ENCODE measurements around the gene PSD2. TPM values are rescaled to one million over a fixed set of nuclear protein-coding genes. Genes with fewer than 3 reads are reported as not detected.

PSD2 gene
- total RNA-seq, 2 experiments from 2014 or later, result not detected

- POLR2A ChIA-PET, result no interaction called here
- H3K9me3 Mint-ChIP-seq (ENCODE audit: insufficient read depth), result no peaks in the 10 kb centered on the region
These were observed 41.0 kb downstream of the PSD2 start for GRCh38 chr5:139836469-139837208.

DNA sequence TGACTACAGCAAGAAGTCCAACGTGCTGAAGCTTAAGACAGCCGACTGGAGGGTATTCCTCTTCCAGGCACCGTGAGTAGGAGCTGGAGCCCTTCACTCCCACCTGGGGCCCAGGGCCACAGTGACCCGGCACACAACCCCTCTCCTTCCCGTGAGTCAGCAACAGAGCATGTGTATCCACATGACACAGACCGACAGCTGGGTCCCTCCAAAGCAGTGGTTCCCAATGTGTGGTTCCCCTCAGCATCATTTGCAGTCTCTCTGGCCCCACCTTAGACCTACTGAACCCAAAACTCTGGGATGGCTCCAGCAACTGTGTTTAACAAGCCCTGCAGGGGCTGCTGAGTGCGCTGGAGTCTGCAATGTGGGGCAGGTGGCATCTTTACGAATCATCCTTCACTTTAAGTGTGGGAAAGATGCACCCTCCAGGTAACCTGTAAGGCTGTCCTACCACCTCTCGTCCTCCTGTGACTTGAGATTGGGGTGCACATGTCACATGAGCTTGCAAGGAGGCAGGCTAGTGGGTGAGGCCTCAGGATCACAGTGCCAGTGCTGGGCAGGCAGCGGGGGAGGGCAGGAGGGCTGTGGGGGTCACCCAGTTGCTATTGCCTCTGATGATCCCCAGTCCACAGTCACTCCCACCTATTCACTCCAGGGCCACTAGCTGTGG, 42.2 kb downstream of the PSD2 start:
- Mint-ChIP-seq H3K4me1 (ENCODE audit: low read depth) (no peaks in the 10 kb centered on the region), H3K9me3 (ENCODE audit: insufficient read depth) (no peaks in the 10 kb centered on the region), H3K27ac (no peak overlapping the region), H3K4me3 (no peak overlapping the region), H3K27me3 (ENCODE audit: low read depth) (peaks cover 15% of the 10 kb centered on the region), H3K36me3 (ENCODE audit: low read depth) (no peaks in the 10 kb centered on the region)
- no peak for ATAC-seq
- CTCF ChIA-PET, result interaction anchor here (3.6 kb wide), 1 partner anchor 131 kb away, joined by 11 read pairs; no protein-coding TSS in a partner anchor
- DNase-seq, result no peak
- POLR2A ChIA-PET, result no interaction called here

More at GRCh38 chr5:139836469-139837208, 41.0 kb downstream of the PSD2 start:
- Mint-ChIP-seq H3K4me3 (no peak overlapping the region), H3K4me1 (ENCODE audit: low read depth) (no peaks in the 10 kb centered on the region), H3K27me3 (ENCODE audit: low read depth) (peaks cover 20% of the 10 kb centered on the region), H3K36me3 (ENCODE audit: low read depth) (no peaks in the 10 kb centered on the region), H3K27ac (no peak overlapping the region)
- no peak for DNase-seq
- ATAC-seq, result no peak
- CTCF ChIA-PET, result interaction anchor here (3.6 kb wide), 1 partner anchor 132 kb away, joined by 11 read pairs; no protein-coding TSS in a partner anchor

DNA sequence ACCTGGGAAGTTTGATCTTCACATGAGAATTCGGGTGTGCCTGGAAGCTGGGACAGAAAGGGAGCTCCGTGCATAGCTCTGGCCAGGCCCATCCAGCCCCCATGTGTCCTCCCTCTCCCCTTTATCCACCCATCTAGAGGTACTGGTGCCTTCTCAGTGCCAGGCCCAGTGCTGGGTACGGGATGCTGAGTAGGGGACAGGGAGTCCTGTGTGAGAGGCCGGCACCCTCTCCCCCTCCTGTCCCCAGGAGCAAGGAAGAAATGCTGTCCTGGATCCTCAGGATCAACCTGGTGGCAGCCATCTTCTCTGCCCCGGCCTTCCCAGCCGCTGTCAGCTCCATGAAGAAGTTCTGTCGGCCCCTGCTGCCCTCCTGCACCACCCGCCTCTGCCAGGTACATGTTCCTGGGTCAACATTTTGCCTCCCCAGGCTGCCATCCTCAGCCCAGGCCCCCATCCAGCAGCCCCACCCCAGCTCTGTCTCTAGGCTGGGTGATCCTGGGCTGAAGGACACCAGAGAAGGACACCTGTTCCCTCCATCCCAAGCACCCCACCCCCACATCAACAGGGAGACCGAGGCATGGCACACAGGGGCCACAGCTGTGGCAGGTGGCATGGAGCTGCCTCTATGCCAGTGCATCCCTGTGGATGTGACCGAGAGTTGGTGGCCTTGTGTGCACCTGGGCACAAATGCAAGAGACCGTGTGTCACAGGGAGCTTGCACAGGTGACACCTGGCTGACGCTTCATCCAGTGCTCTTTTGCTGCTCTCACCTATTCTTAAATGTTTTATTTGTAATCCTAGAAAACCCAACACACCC, 43.0 kb downstream of the PSD2 start:
- H3K4me3 Mint-ChIP-seq, result no peak overlapping the region
- H3K27ac Mint-ChIP-seq, result no peak overlapping the region
- H3K4me1 Mint-ChIP-seq (ENCODE audit: low read depth), result no peaks in the 10 kb centered on the region
- ATAC-seq (no peak), DNase-seq (no peak)
- peaks cover 9% of the 10 kb centered on the region for H3K27me3 Mint-ChIP-seq (ENCODE audit: low read depth)
- H3K36me3 Mint-ChIP-seq (ENCODE audit: low read depth), result no peaks in the 10 kb centered on the region
- H3K9me3 Mint-ChIP-seq (ENCODE audit: insufficient read depth), result no peaks in the 10 kb centered on the region
- POLR2A ChIA-PET, result no interaction called here
- CTCF ChIA-PET, result interaction anchor here (1.2 to 3.6 kb wide), 2 partner anchors 51 to 130 kb away, joined by 6 to 11 read pairs; no protein-coding TSS in a partner anchor

- no peaks in the 10 kb centered on the region for H3K36me3 Mint-ChIP-seq (ENCODE audit: low read depth)
- no peak for ATAC-seq
- H3K4me1 Mint-ChIP-seq (ENCODE audit: low read depth), result no peaks in the 10 kb centered on the region
- H3K9me3 Mint-ChIP-seq (ENCODE audit: insufficient read depth), result no peaks in the 10 kb centered on the region
- DNase-seq, result no peak
- H3K4me3 Mint-ChIP-seq, result no peak overlapping the region
- ChIA-PET POLR2A (no interaction called here), CTCF (interaction anchor here (1.2 to 3.6 kb wide), 2 partner anchors 52 to 130 kb away, joined by 6 to 11 read pairs; no protein-coding TSS in a partner anchor)
- H3K27me3 Mint-ChIP-seq (ENCODE audit: low read depth), result peaks cover 5% of the 10 kb centered on the region
- H3K27ac Mint-ChIP-seq, result no peak overlapping the region
These were observed 43.7 kb downstream of the PSD2 start for GRCh38 chr5:139839232-139839815.

GRCh38 chr5:139839918-139840317, 44.3 kb downstream of the PSD2 start:
- CTCF ChIA-PET, result interaction anchor here (1.2 to 3.6 kb wide), 2 partner anchors 53 to 129 kb away, joined by 6 to 11 read pairs; no protein-coding TSS in a partner anchor
- Mint-ChIP-seq H3K4me1 (ENCODE audit: low read depth) (peaks cover 3% of the 10 kb centered on the region), H3K9me3 (ENCODE audit: insufficient read depth) (no peaks in the 10 kb centered on the region), H3K36me3 (ENCODE audit: low read depth) (no peaks in the 10 kb centered on the region), H3K27ac (no peak overlapping the region), H3K4me3 (no peak overlapping the region), H3K27me3 (ENCODE audit: low read depth) (peaks cover 8% of the 10 kb centered on the region)
- DNase-seq, result no peak
- POLR2A ChIA-PET, result no interaction called here
- ATAC-seq, result no peak

DNA sequence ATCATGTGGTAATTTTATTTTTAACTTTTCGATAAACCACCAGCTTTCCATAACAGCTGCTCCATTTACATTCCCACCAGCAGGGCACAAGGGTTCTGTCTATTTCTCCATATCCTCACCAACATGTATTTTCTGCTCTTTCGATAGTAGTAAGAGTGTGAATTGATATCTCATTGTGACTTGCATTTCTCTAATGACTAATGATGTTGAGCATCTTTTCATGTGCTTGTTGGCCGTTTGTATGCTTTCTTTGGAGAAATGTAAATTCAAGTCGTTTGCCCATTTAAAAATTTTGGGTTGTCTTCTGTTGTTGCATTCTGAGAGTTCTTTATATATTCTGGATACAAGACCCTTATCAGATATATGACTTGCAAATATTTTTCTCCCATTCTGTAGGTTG, 45.9 kb downstream of the PSD2 start:
- ChIA-PET POLR2A (no interaction called here), CTCF (interaction anchor here (3.3 kb wide), 1 partner anchor 54 kb away, joined by 28 read pairs; no protein-coding TSS in a partner anchor)
- DNase-seq (no peak), ATAC-seq (no peak)
- no peak overlapping the region for H3K27ac Mint-ChIP-seq
- peaks cover 17% of the 10 kb centered on the region for H3K27me3 Mint-ChIP-seq (ENCODE audit: low read depth)
- H3K36me3 Mint-ChIP-seq (ENCODE audit: low read depth), result no peaks in the 10 kb centered on the region
- peaks cover 3% of the 10 kb centered on the region for H3K4me1 Mint-ChIP-seq (ENCODE audit: low read depth)
- H3K9me3 Mint-ChIP-seq (ENCODE audit: insufficient read depth), result no peaks in the 10 kb centered on the region
- no peak overlapping the region for H3K4me3 Mint-ChIP-seq

DNA sequence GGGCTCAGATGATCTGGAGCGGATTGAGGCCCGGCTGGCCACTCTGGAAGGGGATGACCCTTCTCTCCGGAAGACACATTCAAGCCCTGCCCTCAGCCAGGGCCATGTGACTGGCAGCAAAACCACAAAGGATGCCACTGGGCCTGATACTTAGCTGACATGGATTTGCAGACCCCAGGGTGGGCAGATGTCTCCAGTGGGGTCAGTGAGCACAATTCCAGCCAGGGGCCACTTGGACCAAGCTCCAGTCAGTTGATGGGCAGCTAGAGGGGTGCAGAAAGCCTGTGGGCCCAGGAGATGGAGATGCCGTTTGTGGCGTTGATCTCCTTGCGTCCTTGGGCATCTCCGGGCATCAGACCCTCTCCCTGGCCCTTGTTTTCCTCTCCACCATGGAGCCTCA, 46.7 kb downstream of the PSD2 start:
- DNase-seq, result no peak
- Mint-ChIP-seq H3K27ac (no peak overlapping the region), H3K4me3 (no peak overlapping the region), H3K4me1 (ENCODE audit: low read depth) (peaks cover 4% of the 10 kb centered on the region), H3K9me3 (ENCODE audit: insufficient read depth) (no peaks in the 10 kb centered on the region), H3K36me3 (ENCODE audit: low read depth) (no peaks in the 10 kb centered on the region), H3K27me3 (ENCODE audit: low read depth) (peaks cover 21% of the 10 kb centered on the region)
- no peak for ATAC-seq
- CTCF ChIA-PET, result interaction anchor here (3.3 kb wide), 1 partner anchor 55 kb away, joined by 28 read pairs; no protein-coding TSS in a partner anchor
- POLR2A ChIA-PET, result no interaction called here

DNA sequence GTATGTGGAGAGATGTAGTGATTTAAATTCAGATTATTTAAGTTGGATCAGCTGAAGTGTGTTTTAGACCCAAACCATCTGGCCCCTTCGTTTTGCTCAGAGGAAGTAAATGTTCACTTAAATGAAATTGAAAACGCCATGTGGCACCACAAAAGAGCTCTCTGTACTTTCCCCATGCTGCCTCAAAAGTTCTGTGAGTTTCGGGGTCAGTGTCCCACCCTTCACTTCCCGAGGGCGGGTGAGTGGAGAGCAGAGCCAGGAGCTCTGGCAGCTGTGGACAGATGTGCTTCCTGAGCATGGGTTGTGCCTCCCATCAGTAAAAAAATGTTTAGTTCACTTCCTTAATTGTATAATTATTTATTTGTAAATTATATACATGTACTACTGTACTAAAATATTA, 48.4 kb downstream of the PSD2 start:
- Mint-ChIP-seq H3K27me3 (ENCODE audit: low read depth) (peaks cover 29% of the 10 kb centered on the region), H3K4me3 (no peak overlapping the region), H3K4me1 (ENCODE audit: low read depth) (peaks cover 6% of the 10 kb centered on the region), H3K9me3 (ENCODE audit: insufficient read depth) (no peaks in the 10 kb centered on the region), H3K27ac (no peak overlapping the region), H3K36me3 (ENCODE audit: low read depth) (no peaks in the 10 kb centered on the region)
- ChIA-PET CTCF (interaction anchor here (1.0 to 3.3 kb wide), 5 partner anchors 57 to 334 kb away, joined by 3 to 28 read pairs (median 9); no protein-coding TSS in a partner anchor), POLR2A (no interaction called here)
- ATAC-seq (no peak), DNase-seq (no peak)

DNA sequence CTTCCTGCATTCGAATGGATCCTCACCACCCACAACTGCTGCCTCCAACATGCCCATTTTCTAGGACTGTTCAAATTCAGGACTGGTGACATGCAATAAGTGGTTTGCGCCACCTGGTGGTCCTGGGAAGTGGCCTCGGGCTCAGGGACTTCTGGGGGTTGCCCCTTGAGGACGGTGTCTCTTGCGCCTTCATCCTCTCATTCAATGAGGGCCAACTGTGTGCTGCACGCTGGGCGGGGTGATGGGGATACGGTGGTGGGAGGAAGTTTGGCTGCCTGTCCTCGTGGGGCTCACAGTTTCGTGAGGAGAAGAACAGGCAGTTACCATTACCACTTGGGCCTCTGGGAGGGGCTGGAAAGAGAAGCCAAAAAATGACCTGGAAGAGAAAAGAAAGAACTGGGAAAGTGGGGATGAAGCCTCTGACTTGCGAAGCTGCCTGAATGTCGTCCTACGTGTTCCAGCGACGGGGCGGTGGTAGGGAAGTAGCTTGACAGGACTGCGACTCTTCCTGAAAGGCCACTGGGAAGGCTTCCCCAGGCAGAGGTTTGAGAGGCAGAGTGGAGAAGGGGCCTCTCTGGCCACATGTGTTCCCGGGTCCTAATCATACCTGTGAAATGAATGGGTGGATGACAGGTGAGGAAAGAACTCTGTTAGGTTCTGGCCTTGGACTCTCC, 49.0 kb downstream of the PSD2 start:
- Mint-ChIP-seq H3K4me1 (ENCODE audit: low read depth) (peaks cover 6% of the 10 kb centered on the region), H3K4me3 (no peak overlapping the region)
- CTCF ChIA-PET, result interaction anchor here (1.0 to 3.3 kb wide), 7 partner anchors 57 to 333 kb away, joined by 3 to 28 read pairs (median 9); no protein-coding TSS in a partner anchor

DNA sequence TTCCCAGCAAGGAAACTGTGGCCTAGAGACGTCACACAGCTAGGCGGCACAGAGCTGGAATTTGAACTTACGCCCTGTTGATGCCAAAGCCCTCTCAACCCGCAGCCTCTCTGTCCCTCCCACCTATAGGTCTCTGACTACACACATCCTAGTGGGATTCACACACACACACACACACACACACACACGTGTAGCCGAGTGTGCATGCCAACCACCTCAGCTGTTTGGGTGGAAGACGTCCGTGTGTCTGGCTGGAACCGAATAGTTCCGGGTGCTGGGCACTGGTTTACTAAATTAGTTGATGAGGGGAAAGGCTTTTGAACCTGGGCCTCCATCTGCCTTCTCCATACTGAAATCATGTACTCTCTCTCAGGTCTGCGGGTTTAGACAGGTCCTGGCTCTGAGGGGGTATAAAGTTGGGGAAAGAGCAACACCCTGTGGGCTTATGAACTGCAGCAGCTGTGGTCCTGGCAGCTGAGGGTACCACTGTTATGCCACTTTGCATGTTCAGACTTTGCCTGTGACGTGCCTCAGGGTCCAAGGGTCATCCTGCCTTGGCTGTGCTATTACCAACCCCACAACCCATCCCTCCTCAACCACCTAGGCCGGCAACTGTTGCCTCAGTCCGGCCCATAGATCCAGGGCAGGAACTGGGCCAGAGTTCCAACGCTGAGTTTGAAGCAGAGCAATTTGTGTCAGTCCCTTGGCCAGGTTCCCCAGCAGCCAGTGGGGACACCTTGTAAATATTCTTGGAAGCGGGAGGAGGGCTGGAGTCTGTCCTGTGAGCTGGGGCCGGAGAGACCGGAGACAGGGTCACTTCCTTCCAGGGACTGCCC, 50.5 kb downstream of the PSD2 start:
- no peak for ATAC-seq
- DNase-seq, result no peak
- ChIA-PET POLR2A (no interaction called here), CTCF (interaction anchor here (0.6 to 1.7 kb wide), 6 partner anchors 57 to 410 kb away, joined by 3 to 11 read pairs (median 4); no protein-coding TSS in a partner anchor)
- Mint-ChIP-seq H3K4me1 (ENCODE audit: low read depth) (peaks cover 6% of the 10 kb centered on the region), H3K4me3 (no peak overlapping the region), H3K27me3 (ENCODE audit: low read depth) (peaks cover 38% of the 10 kb centered on the region), H3K27ac (no peak overlapping the region), H3K36me3 (ENCODE audit: low read depth) (no peaks in the 10 kb centered on the region), H3K9me3 (ENCODE audit: insufficient read depth) (no peaks in the 10 kb centered on the region)

More for the DNA sequence above, 49.0 kb downstream of the PSD2 start:
- Mint-ChIP-seq H3K27ac (no peak overlapping the region), H3K27me3 (ENCODE audit: low read depth) (peaks cover 34% of the 10 kb centered on the region), H3K9me3 (ENCODE audit: insufficient read depth) (no peaks in the 10 kb centered on the region), H3K36me3 (ENCODE audit: low read depth) (no peaks in the 10 kb centered on the region)
- DNase-seq, result peak; percentile 81
- POLR2A ChIA-PET, result no interaction called here
- peak; percentile 29 for ATAC-seq

Data from activated CD8-positive, alpha-beta T cell treated with anti-CD3 and anti-CD28 coated beads, Interleukin-2, amount 10 ng/mL, durations not matched to agents 7 days and 5 days (primary cell).